T-helper 2 cell treated with Interferon-gamma antibody and Interleukin-4, amounts not matched to agents 5 μg/mL and 100 μg/mL, for 36 hours (primary cell): ENCODE measurements around the gene CGGBP1.

Experiments
- DNase-seq: peaks from one replicate; pipeline ENCODE4 v3.0.0; 2021; ENCODE audit warnings: low spot score
- H3K27ac Mint-ChIP-seq: one replicate; pipeline ENCODE4 v1.8.0; 2021; ENCODE audit warnings: mild to moderate bottlenecking, mixed read lengths
- H3K27me3 Mint-ChIP-seq: one replicate; pipeline ENCODE4 v1.8.0; 2021; ENCODE audit warnings: low read depth, mixed read lengths
- H3K36me3 Mint-ChIP-seq: one replicate; pipeline ENCODE4 v1.8.0; 2021; ENCODE audit warnings: low read depth, mixed read lengths
- H3K4me1 Mint-ChIP-seq: one replicate; pipeline ENCODE4 v1.8.0; 2021; ENCODE audit warnings: low read depth, mixed read lengths
- H3K4me3 Mint-ChIP-seq: one replicate; pipeline ENCODE4 v1.8.0; 2022; ENCODE audit warnings: mild to moderate bottlenecking, moderate library complexity, mixed read lengths
- H3K9me3 Mint-ChIP-seq: one replicate; pipeline ENCODE4 v1.8.0; 2021; ENCODE audit warnings: mixed read lengths

Gene CGGBP1

GRCh38 chr3:88058306-88058580, 562 bp downstream of the CGGBP1 start:
- DNase-seq, result no peak
- H3K27me3 Mint-ChIP-seq, result no peaks in the 10 kb centered on the region
- H3K36me3 Mint-ChIP-seq, result peaks cover 46% of the 10 kb centered on the region
- H3K4me1 Mint-ChIP-seq, result peaks cover 46% of the 10 kb centered on the region
- peak overlapping the region; percentile 98 for H3K27ac Mint-ChIP-seq
- H3K9me3 Mint-ChIP-seq, result no peaks in the 10 kb centered on the region
- H3K4me3 Mint-ChIP-seq, result peak overlapping the region; percentile 98

- Mint-ChIP-seq H3K27ac (peak overlapping the region; percentile 80), H3K4me3 (peak overlapping the region; percentile 98), H3K36me3 (peaks cover 42% of the 10 kb centered on the region), H3K27me3 (no peaks in the 10 kb centered on the region), H3K9me3 (no peaks in the 10 kb centered on the region), H3K4me1 (peaks cover 42% of the 10 kb centered on the region)
- DNase-seq, result no peak
Observed at GRCh38 chr3:88057630-88058305, 1.0 kb downstream of the CGGBP1 start.

GRCh38 chr3:88046766-88047165, 12.0 kb downstream of the CGGBP1 start:
- H3K27ac Mint-ChIP-seq, result no peak overlapping the region
- H3K36me3 Mint-ChIP-seq, result peaks cover 3% of the 10 kb centered on the region
- H3K4me3 Mint-ChIP-seq, result no peak overlapping the region
- no peaks in the 10 kb centered on the region for H3K9me3 Mint-ChIP-seq
- no peaks in the 10 kb centered on the region for H3K27me3 Mint-ChIP-seq
- peaks cover 10% of the 10 kb centered on the region for H3K4me1 Mint-ChIP-seq
- no peak for DNase-seq

- no peak overlapping the region for H3K27ac Mint-ChIP-seq
- no peak for DNase-seq
- H3K36me3 Mint-ChIP-seq, result no peaks in the 10 kb centered on the region
- H3K4me1 Mint-ChIP-seq, result peaks cover 8% of the 10 kb centered on the region
- no peaks in the 10 kb centered on the region for H3K27me3 Mint-ChIP-seq
- H3K4me3 Mint-ChIP-seq, result no peak overlapping the region
- no peaks in the 10 kb centered on the region for H3K9me3 Mint-ChIP-seq
Observed at GRCh38 chr3:88044411-88044810, 14.4 kb downstream of the CGGBP1 start.

- H3K9me3 Mint-ChIP-seq, result no peaks in the 10 kb centered on the region
- no peaks in the 10 kb centered on the region for H3K36me3 Mint-ChIP-seq
- H3K4me1 Mint-ChIP-seq, result peaks cover 6% of the 10 kb centered on the region
- no peaks in the 10 kb centered on the region for H3K27me3 Mint-ChIP-seq
- no peak overlapping the region for H3K4me3 Mint-ChIP-seq
- H3K27ac Mint-ChIP-seq, result no peak overlapping the region
- no peak for DNase-seq
Observed at GRCh38 chr3:88041005-88041404, 17.8 kb downstream of the CGGBP1 start.

GRCh38 chr3:88040529-88040928, 18.3 kb downstream of the CGGBP1 start:
- Mint-ChIP-seq H3K36me3 (no peaks in the 10 kb centered on the region), H3K27me3 (no peaks in the 10 kb centered on the region), H3K4me1 (peaks cover 6% of the 10 kb centered on the region), H3K4me3 (no peak overlapping the region), H3K9me3 (no peaks in the 10 kb centered on the region), H3K27ac (no peak overlapping the region)
- no peak for DNase-seq

- H3K9me3 Mint-ChIP-seq, result no peaks in the 10 kb centered on the region
- H3K27ac Mint-ChIP-seq, result no peak overlapping the region
- H3K4me3 Mint-ChIP-seq, result no peak overlapping the region
- H3K27me3 Mint-ChIP-seq, result no peaks in the 10 kb centered on the region
- no peaks in the 10 kb centered on the region for H3K36me3 Mint-ChIP-seq
- H3K4me1 Mint-ChIP-seq, result peaks cover 12% of the 10 kb centered on the region
- no peak for DNase-seq
Observed at GRCh38 chr3:88038566-88038965, 20.2 kb downstream of the CGGBP1 start.

- H3K27ac Mint-ChIP-seq, result no peak overlapping the region
- no peaks in the 10 kb centered on the region for H3K27me3 Mint-ChIP-seq
- no peaks in the 10 kb centered on the region for H3K36me3 Mint-ChIP-seq
- H3K4me3 Mint-ChIP-seq, result no peak overlapping the region
- peaks cover 27% of the 10 kb centered on the region for H3K4me1 Mint-ChIP-seq
- no peak for DNase-seq
- H3K9me3 Mint-ChIP-seq, result no peaks in the 10 kb centered on the region
Observed at GRCh38 chr3:88036221-88036620, 22.6 kb downstream of the CGGBP1 start.

GRCh38 chr3:88034491-88035275, 24.1 kb downstream of the CGGBP1 start:
- no peak overlapping the region for H3K27ac Mint-ChIP-seq
- no peak for DNase-seq
- H3K27me3 Mint-ChIP-seq, result no peaks in the 10 kb centered on the region
- peaks cover 31% of the 10 kb centered on the region for H3K4me1 Mint-ChIP-seq
- H3K36me3 Mint-ChIP-seq, result no peaks in the 10 kb centered on the region
- peak overlapping the region; percentile 49 for H3K4me3 Mint-ChIP-seq
- no peaks in the 10 kb centered on the region for H3K9me3 Mint-ChIP-seq

GRCh38 chr3:88033808-88034207, 25.0 kb downstream of the CGGBP1 start:
- H3K27ac Mint-ChIP-seq, result no peak overlapping the region
- no peaks in the 10 kb centered on the region for H3K9me3 Mint-ChIP-seq
- H3K27me3 Mint-ChIP-seq, result no peaks in the 10 kb centered on the region
- no peak for DNase-seq
- peaks cover 35% of the 10 kb centered on the region for H3K4me1 Mint-ChIP-seq
- peak overlapping the region; percentile 5 for H3K4me3 Mint-ChIP-seq
- no peaks in the 10 kb centered on the region for H3K36me3 Mint-ChIP-seq

GRCh38 chr3:88033079-88033478, 25.7 kb downstream of the CGGBP1 start:
- no peak overlapping the region for H3K27ac Mint-ChIP-seq
- H3K27me3 Mint-ChIP-seq, result no peaks in the 10 kb centered on the region
- H3K36me3 Mint-ChIP-seq, result no peaks in the 10 kb centered on the region
- H3K4me3 Mint-ChIP-seq, result no peak overlapping the region
- peaks cover 37% of the 10 kb centered on the region for H3K4me1 Mint-ChIP-seq
- no peak for DNase-seq
- no peaks in the 10 kb centered on the region for H3K9me3 Mint-ChIP-seq

- Mint-ChIP-seq H3K27ac (peak overlapping the region; percentile 80), H3K4me3 (peak overlapping the region; percentile 82), H3K9me3 (no peaks in the 10 kb centered on the region), H3K4me1 (peaks cover 35% of the 10 kb centered on the region), H3K36me3 (no peaks in the 10 kb centered on the region), H3K27me3 (no peaks in the 10 kb centered on the region)
- no peak for DNase-seq
Observed at GRCh38 chr3:88032245-88032644, 26.6 kb downstream of the CGGBP1 start.

GRCh38 chr3:88031642-88032077, 27.1 kb downstream of the CGGBP1 start:
- DNase-seq, result no peak

GRCh38 chr3:88030210-88030609, 28.6 kb downstream of the CGGBP1 start:
- Mint-ChIP-seq H3K27me3 (no peaks in the 10 kb centered on the region), H3K27ac (no peak overlapping the region), H3K4me3 (peak overlapping the region; percentile 41), H3K4me1 (peaks cover 45% of the 10 kb centered on the region), H3K36me3 (peaks cover 3% of the 10 kb centered on the region), H3K9me3 (peaks cover 5% of the 10 kb centered on the region)
- DNase-seq, result no peak

More at GRCh38 chr3:88031642-88032077, 27.1 kb downstream of the CGGBP1 start:
- peaks cover 35% of the 10 kb centered on the region for H3K4me1 Mint-ChIP-seq
- H3K27ac Mint-ChIP-seq, result peak overlapping the region; percentile 83
- no peaks in the 10 kb centered on the region for H3K9me3 Mint-ChIP-seq
- peak overlapping the region; percentile 82 for H3K4me3 Mint-ChIP-seq
- H3K36me3 Mint-ChIP-seq, result no peaks in the 10 kb centered on the region
- no peaks in the 10 kb centered on the region for H3K27me3 Mint-ChIP-seq
